Mucosa of gallbladder (tissue), 1 donor: ENCODE results near the gene ARHGAP24. TPM values are rescaled to one million over a fixed set of nuclear protein-coding genes. Genes with fewer than 3 reads are reported as not detected.
A peak's percentile ranks its signal among the peaks of the same experiment; 100 is the strongest.
"Not testable (repeated sequence)": the region's sequence is repeated elsewhere in the genome, so short reads cannot be mapped to it uniquely, and the experiment has no call there.

Source experiments
- DNase-seq: peaks from one replicate; pipeline ENCODE4 v3.0.0-alpha.2; 2020; ENCODE audit warnings: low spot score
- total RNA-seq: library from RNA; stranded (reverse); gene quantifications from one replicate; pipeline ENCODE4 v1.2.1, GENCODE V29; 2021
- donor health status: DM: no; HTN: no; CAD: no.

ARHGAP24 gene
- total RNA-seq, 1 donor from 2014 or later = 13.6 TPM

GRCh38 chr4:85913931-85914694 lies 439.2 kb downstream of the ARHGAP24 start:
- DNase-seq = no peak

DNA sequence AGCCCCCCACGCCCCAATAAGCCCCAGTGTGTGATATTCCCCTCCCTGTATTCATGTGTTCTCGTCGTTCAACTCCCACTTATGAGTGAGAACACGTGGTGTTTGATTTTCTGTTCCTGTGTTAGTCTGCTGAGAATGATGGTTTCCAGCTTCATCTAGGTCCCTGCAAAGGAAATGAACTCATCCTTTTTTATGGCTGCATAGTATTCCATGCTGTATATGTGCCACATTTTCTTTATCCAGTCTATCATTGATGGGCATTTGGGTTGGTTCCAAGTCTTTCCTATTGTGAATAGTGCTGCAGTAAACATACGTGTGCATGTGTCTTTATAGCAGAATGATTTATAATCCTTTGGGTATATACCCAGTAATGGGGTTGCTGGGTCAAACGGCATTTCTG lies 440.6 kb downstream of the ARHGAP24 start:
- not testable (repeated sequence) for DNase-seq

GRCh38 chr4:85919200-85919887 lies 444.4 kb downstream of the ARHGAP24 start:
- no peak for DNase-seq

DNA sequence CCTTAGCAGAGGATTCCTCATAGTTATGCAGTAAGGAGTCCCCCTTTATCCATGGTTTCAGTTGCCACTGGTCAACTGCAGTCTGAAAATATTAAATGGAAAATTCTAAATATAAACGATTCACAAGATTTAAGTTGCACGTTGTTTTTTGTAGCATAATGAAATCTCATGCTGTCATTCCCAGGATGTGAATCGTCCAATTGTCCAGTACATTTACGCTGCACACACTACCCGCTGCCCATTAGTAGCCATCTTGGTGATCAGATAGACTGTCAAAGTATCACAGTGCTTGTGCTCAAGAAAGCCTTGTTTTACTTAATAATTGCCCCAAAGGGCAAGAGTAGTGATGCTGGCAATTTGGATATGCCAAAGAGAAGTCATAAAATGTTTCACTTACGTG lies 450.1 kb downstream of the ARHGAP24 start:
- no peak for DNase-seq

DNA sequence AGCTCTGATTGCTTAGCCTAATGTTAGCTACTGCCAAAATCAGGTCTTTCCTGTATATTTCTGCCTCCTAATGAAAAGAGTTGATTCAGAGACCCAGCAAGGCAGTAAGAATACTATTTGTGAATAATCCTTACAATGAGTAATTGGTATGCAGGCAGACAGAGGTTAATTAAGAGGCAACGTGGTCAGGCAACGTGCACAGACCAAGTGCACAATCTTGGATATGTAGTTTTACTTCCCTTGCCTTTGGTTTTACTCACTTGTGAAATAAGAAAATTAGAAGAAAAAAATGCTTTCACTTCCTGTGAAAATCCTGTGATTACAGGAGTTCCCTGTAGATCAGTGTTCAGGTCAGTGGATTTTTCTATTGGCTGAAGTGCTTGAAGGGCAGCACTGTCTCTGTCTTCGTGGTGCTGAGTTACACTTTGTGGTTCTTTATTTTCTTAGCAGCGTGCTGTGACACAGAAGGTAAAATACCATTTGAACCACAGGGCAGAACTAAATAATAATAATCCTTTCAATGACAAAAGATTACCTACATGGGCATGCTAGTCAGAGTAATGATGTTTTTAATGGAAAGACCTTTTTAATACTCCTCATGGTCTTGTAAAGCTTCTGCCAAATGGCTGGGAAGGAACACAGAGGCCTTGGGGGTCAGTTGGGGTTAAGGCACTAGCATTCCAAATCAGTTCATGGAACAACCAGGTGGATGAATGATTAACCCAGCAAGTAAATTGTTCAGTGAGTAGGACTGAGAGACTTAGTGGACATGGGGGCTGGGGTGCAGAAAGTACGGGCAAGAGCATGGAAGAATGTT lies 454.0 kb downstream of the ARHGAP24 start:
- peak; percentile 66 for DNase-seq

DNA sequence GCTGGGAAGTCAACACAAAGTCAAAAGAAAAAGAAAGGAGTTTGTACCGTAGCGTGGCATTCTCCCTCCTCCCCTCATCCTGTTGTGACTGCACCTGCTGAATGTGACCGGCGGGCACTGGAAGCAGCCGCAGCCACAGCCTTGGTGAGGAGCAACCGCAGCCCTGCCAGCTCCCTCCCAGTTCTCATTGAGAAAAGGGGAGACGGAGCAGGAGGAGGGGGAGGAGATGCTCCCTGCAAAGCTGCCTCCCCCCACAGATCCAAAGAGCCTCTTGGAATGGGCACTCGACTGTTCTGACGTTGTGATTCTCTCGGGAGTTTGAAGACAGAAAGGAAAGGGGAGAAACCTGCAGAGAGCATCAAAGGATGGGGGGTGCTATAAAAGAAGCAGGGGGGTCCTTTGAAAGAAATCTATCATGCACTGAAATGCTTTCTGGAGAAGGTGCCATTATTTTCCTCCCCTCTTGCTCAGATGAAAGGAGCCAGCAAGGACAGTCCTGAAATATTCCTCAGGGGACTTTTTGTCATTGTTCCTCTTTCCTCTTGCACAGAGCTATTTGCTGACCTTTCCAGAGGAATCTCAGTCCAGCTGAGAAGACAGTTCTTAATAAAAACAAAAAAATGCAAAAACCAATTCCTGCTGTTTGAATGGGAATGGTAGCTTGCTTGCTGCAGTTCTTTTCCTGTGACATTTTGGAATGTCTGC lies 455.2 kb downstream of the ARHGAP24 start:
- peak; percentile 37 for DNase-seq

DNA sequence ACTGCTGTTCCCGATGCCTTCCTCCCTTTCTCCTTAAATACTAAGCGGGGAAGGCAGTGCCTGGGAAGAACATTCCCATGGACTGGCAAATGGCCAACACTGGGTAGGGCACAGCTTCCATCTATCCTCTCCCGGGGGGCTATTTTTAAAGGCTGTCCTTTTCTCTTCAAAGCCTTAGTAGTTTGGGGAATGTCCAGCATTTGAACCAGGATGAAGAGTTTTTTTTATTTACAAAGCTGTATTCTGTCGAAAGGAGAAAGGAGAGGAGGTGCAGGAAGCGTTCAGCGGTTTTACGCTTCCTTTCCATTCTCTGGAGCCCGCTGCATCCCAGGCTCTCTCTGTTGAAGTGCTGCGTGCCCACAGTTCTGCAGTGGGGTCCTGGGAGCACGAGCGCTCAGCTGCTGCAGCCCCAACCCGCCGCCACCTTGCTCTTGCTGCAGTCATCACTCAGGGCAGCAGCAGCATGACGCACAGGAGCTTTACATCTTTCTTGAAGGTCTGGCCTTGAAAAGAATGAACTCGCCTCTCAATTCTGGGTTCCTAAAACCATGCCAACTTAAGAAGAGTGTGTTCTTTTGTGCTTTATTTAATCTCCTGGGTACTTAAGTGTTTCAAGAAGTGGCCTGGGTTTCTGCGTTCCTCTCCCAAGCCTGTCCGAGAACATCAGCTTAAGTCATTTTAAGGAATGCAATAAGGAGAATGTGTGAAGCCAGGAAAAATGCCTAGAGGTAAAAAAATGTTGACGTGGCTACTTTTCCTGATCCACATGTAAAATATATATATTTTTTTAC lies 457.7 kb downstream of the ARHGAP24 start:
- no peak for DNase-seq

- no peak for DNase-seq
Observed at GRCh38 chr4:85933291-85933640, 458.3 kb downstream of the ARHGAP24 start.

- no peak for DNase-seq
Observed at GRCh38 chr4:85937507-85937906, 462.6 kb downstream of the ARHGAP24 start.

DNA sequence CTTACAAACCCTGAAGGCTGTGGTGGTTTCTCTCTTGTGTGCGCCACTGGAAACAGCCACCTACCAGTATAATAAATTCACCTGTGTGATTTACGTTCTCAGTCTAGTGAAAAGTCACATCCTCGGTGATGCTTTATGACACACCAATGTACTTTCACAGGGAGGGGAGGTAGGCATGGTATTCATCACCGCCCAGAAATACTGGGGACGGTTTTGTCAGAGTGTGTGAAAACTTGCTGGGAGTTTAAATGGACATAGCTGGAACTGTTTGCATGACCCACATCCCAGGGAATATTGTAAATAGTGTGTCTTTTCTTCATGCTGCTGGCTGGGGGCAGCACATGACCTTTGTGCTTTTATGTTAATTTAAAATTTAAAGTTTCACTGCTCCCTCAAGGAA lies 463.1 kb downstream of the ARHGAP24 start:
- DNase-seq = no peak

GRCh38 chr4:85938902-85939301 lies 464.0 kb downstream of the ARHGAP24 start:
- no peak for DNase-seq

DNA sequence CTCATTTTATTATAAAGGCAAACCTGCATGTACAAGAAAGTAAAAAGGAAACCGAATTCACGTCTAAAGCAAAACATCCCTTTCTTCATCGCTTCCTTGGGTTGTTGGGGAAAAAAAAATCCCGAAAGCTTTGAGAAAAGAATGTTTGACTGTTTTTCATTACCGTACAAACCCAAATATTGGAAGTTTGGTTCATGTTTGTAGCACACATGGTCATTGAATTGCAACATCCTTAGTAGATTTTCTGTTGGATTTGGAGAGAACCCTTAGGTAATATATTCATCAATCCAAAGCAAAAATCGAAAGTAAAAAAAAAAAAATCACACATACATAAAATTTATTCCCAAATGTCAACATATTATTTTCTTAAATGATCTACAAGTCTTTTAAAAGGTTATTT lies 464.6 kb downstream of the ARHGAP24 start:
- DNase-seq = no peak

GRCh38 chr4:85940151-85940550 lies 465.2 kb downstream of the ARHGAP24 start:
- no peak for DNase-seq

- no peak for DNase-seq
Observed at GRCh38 chr4:85942107-85942506, 467.2 kb downstream of the ARHGAP24 start.

DNA sequence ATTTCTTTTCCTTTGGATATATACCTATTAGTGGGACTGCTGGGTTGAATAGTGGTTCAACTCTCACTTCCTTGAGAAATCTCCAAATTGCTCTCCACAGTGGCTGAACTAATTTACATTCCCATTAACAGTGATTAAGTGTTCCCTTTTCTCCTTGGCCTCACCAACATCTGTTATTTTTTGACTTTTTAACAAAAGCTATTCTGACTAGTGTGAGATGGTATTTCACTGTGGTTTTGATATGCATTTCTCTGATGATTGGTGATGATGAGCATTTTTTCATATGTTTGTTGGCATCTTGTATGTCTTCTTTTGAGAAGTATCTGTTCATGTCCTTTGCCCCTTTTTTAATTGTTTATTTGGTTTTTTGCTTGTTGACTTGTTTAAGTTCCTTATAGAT lies 471.9 kb downstream of the ARHGAP24 start:
- no peak for DNase-seq

- DNase-seq = no peak
Observed at GRCh38 chr4:85951099-85951498, 476.1 kb downstream of the ARHGAP24 start.

DNA sequence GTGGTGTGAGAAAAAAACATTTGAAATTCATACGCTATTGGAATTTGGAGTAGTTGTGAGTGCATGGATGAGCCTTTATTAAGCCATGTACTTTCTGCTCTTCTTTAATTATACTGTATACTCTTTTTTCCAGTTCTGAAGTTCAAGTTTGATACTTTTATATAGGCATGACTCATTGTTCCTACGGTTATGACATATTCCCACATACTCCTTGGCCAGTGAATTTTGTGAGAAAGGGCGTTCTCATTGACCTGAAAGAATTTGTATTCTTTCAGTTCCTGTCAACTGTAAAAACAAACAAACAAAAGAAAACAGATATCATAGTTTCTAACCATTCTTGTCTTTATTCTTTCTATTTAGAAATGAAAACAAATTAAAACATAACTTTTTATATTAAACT lies 477.6 kb downstream of the ARHGAP24 start:
- DNase-seq = no peak

DNA sequence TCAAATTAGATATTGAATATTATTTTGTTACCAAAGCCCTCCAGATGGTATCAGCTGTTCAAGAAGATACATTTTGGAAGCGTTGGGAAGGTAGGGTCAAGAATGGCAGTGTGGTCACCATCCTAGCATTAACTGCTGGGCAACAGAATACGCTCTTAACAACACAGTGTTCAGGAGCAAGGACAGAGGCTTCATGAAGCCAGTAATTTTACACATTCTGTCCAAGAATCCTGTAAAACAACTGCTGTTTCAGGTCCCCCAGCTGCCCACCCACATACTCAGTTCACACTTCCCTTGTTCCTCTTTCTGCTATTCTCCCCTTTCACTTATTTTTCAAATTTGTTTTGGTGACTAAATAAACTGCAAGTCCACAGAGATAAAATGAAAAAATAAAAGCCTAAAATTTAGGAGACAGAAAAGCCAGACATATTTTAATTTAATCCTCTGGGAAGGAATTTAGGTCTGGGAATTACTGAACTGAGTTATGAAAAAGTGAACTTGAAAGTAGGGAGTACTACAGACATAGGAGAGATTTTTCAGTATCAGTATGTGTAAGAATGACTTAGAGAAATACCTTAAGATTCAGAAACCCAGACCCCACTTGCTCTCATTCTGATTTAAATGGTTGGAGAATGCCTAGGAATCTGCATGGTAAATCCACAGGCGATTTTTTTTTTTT lies 478.2 kb downstream of the ARHGAP24 start:
- no peak for DNase-seq

DNA sequence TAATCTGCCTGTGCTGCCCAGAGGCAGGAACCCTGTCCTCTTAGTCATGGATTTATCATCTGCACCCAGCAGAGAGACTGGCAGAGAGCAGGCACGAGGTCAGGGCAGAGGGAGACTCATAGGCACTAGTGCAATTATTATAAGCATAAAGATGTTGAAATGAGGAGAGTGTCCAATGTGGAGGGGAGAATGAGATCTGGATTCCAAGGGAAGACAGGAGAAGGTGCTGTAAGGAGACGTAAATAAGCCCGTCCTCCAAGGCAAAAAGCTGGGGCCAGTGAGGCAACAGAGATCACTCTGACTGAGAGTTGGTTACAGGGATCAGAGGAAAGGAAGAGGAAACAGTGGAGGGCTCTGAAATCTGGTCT lies 478.7 kb downstream of the ARHGAP24 start:
- no peak for DNase-seq

DNA sequence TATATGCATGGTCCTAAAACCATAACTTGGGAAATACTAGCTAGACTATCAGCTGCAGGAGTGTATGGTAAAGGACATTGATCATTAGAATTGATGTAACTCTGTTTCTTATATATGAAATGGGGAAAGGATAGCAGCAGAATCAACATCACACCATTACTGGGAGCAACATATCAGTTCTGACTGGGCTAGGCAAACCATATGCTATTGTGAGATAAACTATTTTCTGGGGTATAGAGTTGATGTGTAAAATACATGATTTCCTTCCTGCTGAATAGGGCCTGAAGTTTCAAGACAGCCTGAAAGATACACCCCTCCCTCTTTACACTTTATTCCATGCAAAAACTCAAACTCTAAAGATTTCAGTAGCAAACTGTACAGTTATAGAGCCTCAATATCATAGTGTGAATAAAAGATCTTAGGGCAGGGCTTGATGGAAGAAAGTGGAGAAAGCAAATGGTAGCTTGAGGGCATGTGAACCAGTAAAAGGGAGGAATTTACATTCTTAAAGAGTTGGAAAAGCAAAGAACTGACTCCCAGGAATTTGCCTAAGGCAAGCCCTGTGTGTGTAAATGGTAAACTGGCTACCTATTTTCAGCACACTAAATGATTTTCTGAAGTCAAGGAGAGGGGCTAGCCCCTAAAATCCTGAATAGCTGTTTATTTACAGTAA lies 480.8 kb downstream of the ARHGAP24 start:
- DNase-seq = no peak
